Ishikawa (cell line): ENCODE measurements around the gene THSD7A.

Experiments used
- CEBPB ChIP-seq: IDR thresholded peaks from 2 replicates; pipeline ENCODE4 v1.6.1; 2012
- CREB1 ChIP-seq: IDR thresholded peaks from 2 replicates; pipeline ENCODE4 v1.6.1; 2012; ENCODE audit warnings: low read depth
- EGR1 ChIP-seq: IDR thresholded peaks from 2 replicates; pipeline ENCODE4 v1.6.1; 2012
- EP300 ChIP-seq: IDR thresholded peaks from 2 replicates; pipeline ENCODE4 v1.6.1; 2012; ENCODE audit warnings: borderline replicate concordance
- FOXM1 ChIP-seq: IDR thresholded peaks from 2 replicates; pipeline ENCODE4 v1.6.1; 2012; ENCODE audit warnings: low read depth, borderline replicate concordance
- MAX ChIP-seq: IDR thresholded peaks from 2 replicates; pipeline ENCODE4 v1.6.1; 2012
- NFIC ChIP-seq: IDR thresholded peaks from 2 replicates; pipeline ENCODE4 v1.6.1; 2012
- RAD21 ChIP-seq: IDR thresholded peaks from 2 replicates; pipeline ENCODE4 v1.6.1; 2012; ENCODE audit warnings: low read depth
- TAF1 ChIP-seq: IDR thresholded peaks from 2 replicates; pipeline ENCODE4 v1.6.1; 2012; ENCODE audit warnings: low read depth, mild to moderate bottlenecking
- TCF12 ChIP-seq: IDR thresholded peaks from 2 replicates; pipeline ENCODE4 v1.6.1; 2012; ENCODE audit warnings: low read depth
- TEAD4 ChIP-seq: IDR thresholded peaks from 2 replicates; pipeline ENCODE4 v1.6.1; 2012
- USF1 ChIP-seq: IDR thresholded peaks from 2 replicates; pipeline ENCODE4 v1.6.1; 2012
- YY1 ChIP-seq: IDR thresholded peaks from 2 replicates; pipeline ENCODE4 v1.6.1; 2012; ENCODE audit warnings: low read depth
- ZBTB7A ChIP-seq: IDR thresholded peaks from 2 replicates; pipeline ENCODE4 v1.6.1; 2012; ENCODE audit warnings: low read depth
- TF ChIP-seq, protein P1 (sequence below): IDR thresholded peaks from 2 replicates; pipeline ENCODE4 v1.6.1; 2012; ENCODE audit warnings: low read depth, mild to moderate bottlenecking

THSD7A gene

DNA sequence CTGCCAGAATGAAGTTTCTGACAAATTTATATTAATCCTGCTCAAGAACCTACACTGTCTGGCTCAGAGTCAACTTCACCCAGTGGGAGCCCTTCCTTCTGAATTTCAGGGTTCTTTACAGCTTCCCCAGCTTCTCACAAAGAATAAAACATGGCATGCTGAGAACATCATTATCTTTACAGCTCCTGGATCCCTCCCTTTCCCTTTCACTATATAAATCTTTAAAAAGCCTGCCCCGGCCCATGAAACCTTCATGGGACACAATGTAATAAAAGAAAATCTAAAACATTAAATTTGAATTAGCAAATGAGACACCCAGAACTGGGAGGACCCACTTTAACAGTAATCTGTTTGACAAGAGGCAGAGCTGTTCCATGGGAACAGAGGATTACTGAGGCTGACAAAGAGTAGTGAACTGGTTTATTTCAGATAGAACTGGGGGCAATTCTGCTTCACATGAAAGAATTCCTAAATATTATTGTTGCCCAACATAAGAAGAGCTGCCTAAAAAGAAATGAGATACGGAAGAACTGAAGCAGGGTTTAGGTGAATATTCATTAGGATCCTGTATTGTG, 222.8 kb downstream of the THSD7A start:
- TF ChIP-seq CEBPB (no peak), FOXM1 (no peak), USF1 (no peak), CREB1 (no peak), RAD21 (no peak), EP300 (no peak), EGR1 (no peak), ZBTB7A (no peak), YY1 (no peak), TEAD4 (no peak), NFIC (no peak), TCF12 (no peak), TAF1 (no peak), MAX (no peak)
- TF ChIP-seq, protein P1, sequence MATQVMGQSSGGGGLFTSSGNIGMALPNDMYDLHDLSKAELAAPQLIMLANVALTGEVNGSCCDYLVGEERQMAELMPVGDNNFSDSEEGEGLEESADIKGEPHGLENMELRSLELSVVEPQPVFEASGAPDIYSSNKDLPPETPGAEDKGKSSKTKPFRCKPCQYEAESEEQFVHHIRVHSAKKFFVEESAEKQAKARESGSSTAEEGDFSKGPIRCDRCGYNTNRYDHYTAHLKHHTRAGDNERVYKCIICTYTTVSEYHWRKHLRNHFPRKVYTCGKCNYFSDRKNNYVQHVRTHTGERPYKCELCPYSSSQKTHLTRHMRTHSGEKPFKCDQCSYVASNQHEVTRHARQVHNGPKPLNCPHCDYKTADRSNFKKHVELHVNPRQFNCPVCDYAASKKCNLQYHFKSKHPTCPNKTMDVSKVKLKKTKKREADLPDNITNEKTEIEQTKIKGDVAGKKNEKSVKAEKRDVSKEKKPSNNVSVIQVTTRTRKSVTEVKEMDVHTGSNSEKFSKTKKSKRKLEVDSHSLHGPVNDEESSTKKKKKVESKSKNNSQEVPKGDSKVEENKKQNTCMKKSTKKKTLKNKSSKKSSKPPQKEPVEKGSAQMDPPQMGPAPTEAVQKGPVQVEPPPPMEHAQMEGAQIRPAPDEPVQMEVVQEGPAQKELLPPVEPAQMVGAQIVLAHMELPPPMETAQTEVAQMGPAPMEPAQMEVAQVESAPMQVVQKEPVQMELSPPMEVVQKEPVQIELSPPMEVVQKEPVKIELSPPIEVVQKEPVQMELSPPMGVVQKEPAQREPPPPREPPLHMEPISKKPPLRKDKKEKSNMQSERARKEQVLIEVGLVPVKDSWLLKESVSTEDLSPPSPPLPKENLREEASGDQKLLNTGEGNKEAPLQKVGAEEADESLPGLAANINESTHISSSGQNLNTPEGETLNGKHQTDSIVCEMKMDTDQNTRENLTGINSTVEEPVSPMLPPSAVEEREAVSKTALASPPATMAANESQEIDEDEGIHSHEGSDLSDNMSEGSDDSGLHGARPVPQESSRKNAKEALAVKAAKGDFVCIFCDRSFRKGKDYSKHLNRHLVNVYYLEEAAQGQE, result no peak

GRCh38 chr7:11607686-11608085, 224.3 kb downstream of the THSD7A start:
- TF ChIP-seq RAD21 (no peak), TAF1 (no peak), ZBTB7A (no peak), CREB1 (no peak), MAX (no peak), CEBPB (no peak), USF1 (no peak)

GRCh38 chr7:11605749-11606148, 226.2 kb downstream of the THSD7A start:
- TF ChIP-seq MAX (no peak), CEBPB (no peak), EP300 (no peak), EGR1 (no peak), USF1 (no peak), RAD21 (no peak), ZBTB7A (no peak), TAF1 (no peak), TEAD4 (no peak), YY1 (no peak), TCF12 (no peak), FOXM1 (no peak), NFIC (no peak), CREB1 (no peak)
- TF ChIP-seq, protein P1, result no peak

DNA sequence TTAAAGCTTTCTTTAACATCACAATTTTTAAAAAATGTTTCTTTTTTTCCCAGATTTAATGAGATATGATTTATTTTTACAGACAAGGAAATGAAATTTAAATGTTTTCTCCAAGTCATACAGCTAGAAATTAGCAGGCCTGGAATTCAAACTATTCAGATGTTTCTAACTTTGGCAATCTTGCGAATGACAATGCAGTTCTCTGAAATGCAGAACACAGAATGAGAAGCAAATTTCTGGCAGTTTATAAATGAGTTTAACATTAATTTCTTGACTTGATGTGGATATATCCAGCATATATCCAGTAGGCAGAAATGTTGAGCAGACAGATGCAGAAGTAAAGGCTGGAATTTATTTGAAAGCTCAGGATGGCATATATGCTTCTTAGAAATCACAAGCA, 227.5 kb downstream of the THSD7A start:
- TF ChIP-seq FOXM1 (no peak), YY1 (no peak), TAF1 (no peak), MAX (no peak), TCF12 (no peak), EGR1 (no peak), CEBPB (no peak), ZBTB7A (no peak), TEAD4 (no peak), NFIC (no peak), USF1 (no peak), RAD21 (no peak), EP300 (no peak), CREB1 (no peak)
- TF ChIP-seq, protein P1, result no peak
